ENCODE measurements around the gene GLO1. TPM values are rescaled to one million over a fixed set of nuclear protein-coding genes. Genes with fewer than 3 reads are reported as not detected.

GLO1 gene
- total and polyA plus RNA-seq, 2 donors: 73.5 to 76.7 TPM

- no peaks in the 10 kb centered on the region for H3K4me1 ChIP-seq (ENCODE audit: control insufficient read depth in 2 of 2, insufficient read depth in 2 of 2, low read length in 2 of 2)
- 94% methylated on average over 1 of the region's 1 CpG for WGBS
- no peak for DNase-seq (ENCODE audit: low read depth in 6 of 9, low spot score in 9 of 9)
- H3K36me3 ChIP-seq (ENCODE audit: control insufficient read depth in 2 of 2, insufficient read depth in 2 of 2, low read length in 1 of 2): no peaks in the 10 kb centered on the region
- no peak overlapping the region for H3K4me3 ChIP-seq (ENCODE audit: low read length in 2 of 2)
- no peaks in the 10 kb centered on the region for H3K27me3 ChIP-seq (ENCODE audit: control insufficient read depth in 2 of 2, insufficient read depth in 1 of 2, low read length in 1 of 2)
- H3K9me3 ChIP-seq (ENCODE audit: control insufficient read depth in 2 of 2, insufficient read depth in 1 of 2, low read length in 1 of 2): no peaks in the 10 kb centered on the region
- no peak overlapping the region for H3K27ac ChIP-seq (ENCODE audit: low read depth in 1 of 2, low read length in 1 of 2)
Observed at GRCh38 chr6:38728203-38728602, 25.3 kb upstream of the GLO1 start.

- no peak for DNase-seq (ENCODE audit: low read depth in 6 of 9, low spot score in 9 of 9)
- no peaks in the 10 kb centered on the region for H3K36me3 ChIP-seq (ENCODE audit: control insufficient read depth in 2 of 2, insufficient read depth in 2 of 2, low read length in 1 of 2)
- H3K27ac ChIP-seq (ENCODE audit: low read depth in 1 of 2, low read length in 1 of 2): no peak overlapping the region
- H3K4me1 ChIP-seq (ENCODE audit: control insufficient read depth in 2 of 2, insufficient read depth in 2 of 2, low read length in 2 of 2): no peaks in the 10 kb centered on the region
- WGBS: 52% methylated on average over 4 of the region's 4 CpGs
- H3K9me3 ChIP-seq (ENCODE audit: control insufficient read depth in 2 of 2, insufficient read depth in 1 of 2, low read length in 1 of 2): no peaks in the 10 kb centered on the region
- H3K27me3 ChIP-seq (ENCODE audit: control insufficient read depth in 2 of 2, insufficient read depth in 1 of 2, low read length in 1 of 2): peaks cover 0 to 2% of the 10 kb centered on the region in 2 donors
- H3K4me3 ChIP-seq (ENCODE audit: low read length in 2 of 2): no peak overlapping the region
Observed at GRCh38 chr6:38725414-38726183, 22.7 kb upstream of the GLO1 start.

DNA sequence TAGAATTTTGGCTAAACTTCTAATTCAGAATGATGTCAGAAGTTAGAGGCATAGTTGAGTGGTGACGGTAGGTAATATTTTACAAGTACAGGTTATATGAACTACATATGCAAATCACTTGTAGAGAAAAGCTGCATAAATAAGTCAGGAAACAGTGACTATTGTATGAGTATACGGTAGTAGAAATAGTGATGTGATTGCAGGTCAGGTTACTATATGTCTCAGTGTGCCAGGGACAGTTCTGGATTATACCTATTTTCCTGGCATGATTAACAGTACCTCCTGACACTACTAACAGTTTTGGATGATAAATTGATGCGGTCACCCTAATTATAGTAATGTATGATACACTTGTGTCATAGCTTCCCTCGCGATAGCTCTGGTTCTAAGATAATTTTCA is 21.4 kb upstream of the GLO1 start:
- no peak overlapping the region for H3K27ac ChIP-seq (ENCODE audit: low read depth in 1 of 2, low read length in 1 of 2)
- 77% methylated on average over 5 of the region's 5 CpGs for WGBS
- H3K4me3 ChIP-seq (ENCODE audit: low read length in 2 of 2): no peak overlapping the region
- peaks cover 0 to 4% of the 10 kb centered on the region in 2 donors for H3K27me3 ChIP-seq (ENCODE audit: control insufficient read depth in 2 of 2, insufficient read depth in 1 of 2, low read length in 1 of 2)
- peaks cover 0 to 1% of the 10 kb centered on the region in 2 donors for H3K9me3 ChIP-seq (ENCODE audit: control insufficient read depth in 2 of 2, insufficient read depth in 1 of 2, low read length in 1 of 2)
- no peak for DNase-seq (ENCODE audit: low read depth in 6 of 9, low spot score in 9 of 9)
- H3K36me3 ChIP-seq (ENCODE audit: control insufficient read depth in 2 of 2, insufficient read depth in 2 of 2, low read length in 1 of 2): no peaks in the 10 kb centered on the region
- H3K4me1 ChIP-seq (ENCODE audit: control insufficient read depth in 2 of 2, insufficient read depth in 2 of 2, low read length in 2 of 2): no peaks in the 10 kb centered on the region

DNA sequence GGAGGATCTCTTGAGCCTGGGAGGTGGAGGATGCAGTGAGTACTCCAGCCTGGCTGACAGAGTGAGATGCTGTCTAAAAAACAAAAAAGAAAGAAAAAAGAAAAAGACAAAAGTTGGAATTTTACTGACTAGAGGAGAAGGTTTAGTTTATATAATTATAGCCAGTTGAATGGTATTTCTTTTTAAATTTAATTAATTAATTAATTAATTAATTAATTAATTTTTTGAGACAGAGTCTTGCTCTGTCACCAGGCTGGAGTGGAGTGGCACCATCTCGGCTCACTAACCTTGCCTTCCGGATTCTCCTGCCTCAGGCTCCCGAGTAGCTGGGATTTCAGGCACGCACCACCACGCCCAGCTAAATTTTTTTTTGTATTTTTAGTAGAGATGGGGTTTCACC is 20.8 kb upstream of the GLO1 start:
- H3K27me3 ChIP-seq (ENCODE audit: control insufficient read depth in 2 of 2, insufficient read depth in 1 of 2, low read length in 1 of 2): peaks cover 0 to 4% of the 10 kb centered on the region in 2 donors
- H3K4me1 ChIP-seq (ENCODE audit: control insufficient read depth in 2 of 2, insufficient read depth in 2 of 2, low read length in 2 of 2): no peaks in the 10 kb centered on the region
- peaks cover 0 to 1% of the 10 kb centered on the region in 2 donors for H3K9me3 ChIP-seq (ENCODE audit: control insufficient read depth in 2 of 2, insufficient read depth in 1 of 2, low read length in 1 of 2)
- H3K36me3 ChIP-seq (ENCODE audit: control insufficient read depth in 2 of 2, insufficient read depth in 2 of 2, low read length in 1 of 2): no peaks in the 10 kb centered on the region
- over 99% methylated on average over 5 of the region's 5 CpGs for WGBS
- H3K4me3 ChIP-seq (ENCODE audit: low read length in 2 of 2): no peak overlapping the region
- no peak overlapping the region for H3K27ac ChIP-seq (ENCODE audit: low read depth in 1 of 2, low read length in 1 of 2)
- no peak for DNase-seq (ENCODE audit: low read depth in 6 of 9, low spot score in 9 of 9)

DNA sequence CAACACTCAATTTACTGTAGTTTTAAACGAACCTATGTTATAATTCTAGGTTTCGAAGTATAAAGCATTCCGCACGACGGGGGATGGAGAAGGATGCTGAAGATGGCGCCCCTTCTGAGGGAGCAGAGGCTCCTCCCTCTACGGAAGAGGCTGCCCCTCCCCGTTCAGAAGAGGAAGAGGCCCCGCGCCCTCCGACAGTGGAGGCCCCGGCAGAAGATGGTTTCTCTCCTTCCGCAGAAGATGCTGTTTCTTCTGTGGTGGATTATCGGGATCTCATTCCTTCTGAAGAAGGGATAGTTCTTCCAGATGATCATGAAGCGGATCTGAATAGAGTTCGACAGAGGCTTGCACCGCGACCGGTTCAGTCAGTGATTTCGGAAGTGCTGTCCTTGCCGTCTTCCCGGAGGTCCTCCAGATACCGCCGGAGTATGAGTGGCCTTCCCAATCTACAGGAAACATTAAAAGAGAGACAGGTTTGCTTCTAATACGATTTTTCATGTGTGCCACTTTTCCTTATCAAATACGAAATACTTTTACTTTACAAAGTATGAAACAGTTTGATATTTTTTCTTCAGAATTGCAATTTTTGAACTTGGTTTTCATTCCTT is 19.9 kb upstream of the GLO1 start:
- 96% methylated on average over 26 of the region's 26 CpGs for WGBS
- H3K4me3 ChIP-seq (ENCODE audit: low read length in 2 of 2): no peak overlapping the region
- no peak for DNase-seq (ENCODE audit: low read depth in 6 of 9, low spot score in 9 of 9)

GRCh38 chr6:38722038-38722437 is 19.1 kb upstream of the GLO1 start:
- no peaks in the 10 kb centered on the region for H3K36me3 ChIP-seq (ENCODE audit: control insufficient read depth in 2 of 2, insufficient read depth in 2 of 2, low read length in 1 of 2)
- WGBS: 90% methylated on average over 3 of the region's 3 CpGs
- H3K4me3 ChIP-seq (ENCODE audit: low read length in 2 of 2): no peak overlapping the region

More for the DNA sequence above, 19.9 kb upstream of the GLO1 start:
- Histone ChIP-seq H3K4me1 (ENCODE audit: control insufficient read depth in 2 of 2, insufficient read depth in 2 of 2, low read length in 2 of 2) (no peaks in the 10 kb centered on the region), H3K27ac (ENCODE audit: low read depth in 1 of 2, low read length in 1 of 2) (no peak overlapping the region), H3K36me3 (ENCODE audit: control insufficient read depth in 2 of 2, insufficient read depth in 2 of 2, low read length in 1 of 2) (no peaks in the 10 kb centered on the region), H3K27me3 (ENCODE audit: control insufficient read depth in 2 of 2, insufficient read depth in 1 of 2, low read length in 1 of 2) (peaks cover 0 to 4% of the 10 kb centered on the region in 2 donors), H3K9me3 (ENCODE audit: control insufficient read depth in 2 of 2, insufficient read depth in 1 of 2, low read length in 1 of 2) (peaks cover 0 to 1% of the 10 kb centered on the region in 2 donors)

DNA sequence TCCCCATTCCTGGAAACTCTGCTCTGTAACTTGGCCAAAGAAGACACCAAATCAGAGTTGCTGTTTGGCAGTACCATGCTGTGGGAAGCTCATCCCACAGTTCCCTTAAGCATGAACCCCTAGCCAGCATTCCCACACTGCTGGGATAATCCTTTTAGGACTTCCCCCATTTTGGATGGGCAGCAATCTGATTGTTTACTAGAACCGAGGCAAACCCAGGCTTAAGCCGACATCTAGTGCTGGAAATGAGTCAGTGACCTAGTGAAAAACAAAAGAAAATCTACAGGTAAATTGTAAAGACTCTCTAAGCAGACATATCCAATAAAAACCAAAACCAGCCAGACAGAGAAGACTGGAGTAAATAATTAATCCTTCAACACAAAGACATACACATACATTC is 17.4 kb upstream of the GLO1 start:
- no peaks in the 10 kb centered on the region for H3K36me3 ChIP-seq (ENCODE audit: control insufficient read depth in 2 of 2, insufficient read depth in 2 of 2, low read length in 1 of 2)
- H3K27me3 ChIP-seq (ENCODE audit: control insufficient read depth in 2 of 2, insufficient read depth in 1 of 2, low read length in 1 of 2): peaks cover 11 to 24% of the 10 kb centered on the region in 2 donors
- H3K27ac ChIP-seq (ENCODE audit: low read depth in 1 of 2, low read length in 1 of 2): no peak overlapping the region
- no peak for DNase-seq (ENCODE audit: low read depth in 6 of 9, low spot score in 9 of 9)
- H3K4me3 ChIP-seq (ENCODE audit: low read length in 2 of 2): no peak overlapping the region
- H3K4me1 ChIP-seq (ENCODE audit: control insufficient read depth in 2 of 2, insufficient read depth in 2 of 2, low read length in 2 of 2): no peaks in the 10 kb centered on the region
- WGBS: 35% methylated on average over 2 of the region's 2 CpGs
- peaks cover 0 to 3% of the 10 kb centered on the region in 2 donors for H3K9me3 ChIP-seq (ENCODE audit: control insufficient read depth in 2 of 2, insufficient read depth in 1 of 2, low read length in 1 of 2)

More at GRCh38 chr6:38722038-38722437, 19.1 kb upstream of the GLO1 start:
- H3K9me3 ChIP-seq (ENCODE audit: control insufficient read depth in 2 of 2, insufficient read depth in 1 of 2, low read length in 1 of 2): peaks cover 0 to 1% of the 10 kb centered on the region in 2 donors
- H3K4me1 ChIP-seq (ENCODE audit: control insufficient read depth in 2 of 2, insufficient read depth in 2 of 2, low read length in 2 of 2): no peaks in the 10 kb centered on the region
- peaks cover 0 to 8% of the 10 kb centered on the region in 2 donors for H3K27me3 ChIP-seq (ENCODE audit: control insufficient read depth in 2 of 2, insufficient read depth in 1 of 2, low read length in 1 of 2)
- no peak for DNase-seq (ENCODE audit: low read depth in 6 of 9, low spot score in 9 of 9)
- no peak overlapping the region for H3K27ac ChIP-seq (ENCODE audit: low read depth in 1 of 2, low read length in 1 of 2)

DNA sequence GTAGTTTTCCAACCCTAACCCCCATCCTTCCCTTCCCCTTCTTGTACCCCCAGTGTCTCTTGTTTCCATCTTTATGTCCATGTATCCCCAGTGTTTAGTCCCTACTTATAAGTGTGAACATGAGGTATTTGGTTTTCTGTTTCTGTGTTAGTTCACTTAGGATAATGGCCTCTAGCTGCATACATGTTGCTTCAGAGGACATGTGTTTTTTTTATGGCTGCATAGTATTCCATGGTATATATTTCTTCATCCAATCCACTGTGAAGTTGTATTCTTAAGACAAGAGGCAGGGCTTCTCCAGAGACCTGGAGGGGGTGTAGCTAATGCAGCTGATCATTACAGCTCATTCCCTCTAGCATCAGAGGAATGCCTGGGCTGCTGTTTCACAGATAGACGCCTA is 16.4 kb upstream of the GLO1 start:
- no peak for DNase-seq (ENCODE audit: low read depth in 6 of 9, low spot score in 9 of 9)
- H3K4me3 ChIP-seq (ENCODE audit: low read length in 2 of 2): no peak overlapping the region
- peaks cover 0 to 3% of the 10 kb centered on the region in 2 donors for H3K9me3 ChIP-seq (ENCODE audit: control insufficient read depth in 2 of 2, insufficient read depth in 1 of 2, low read length in 1 of 2)
- 96% methylated on average over 1 of the region's 1 CpG for WGBS
- no peaks in the 10 kb centered on the region for H3K36me3 ChIP-seq (ENCODE audit: control insufficient read depth in 2 of 2, insufficient read depth in 2 of 2, low read length in 1 of 2)
- H3K27me3 ChIP-seq (ENCODE audit: control insufficient read depth in 2 of 2, insufficient read depth in 1 of 2, low read length in 1 of 2): peaks cover 14 to 34% of the 10 kb centered on the region in 2 donors
- H3K27ac ChIP-seq (ENCODE audit: low read depth in 1 of 2, low read length in 1 of 2): no peak overlapping the region
- H3K4me1 ChIP-seq (ENCODE audit: control insufficient read depth in 2 of 2, insufficient read depth in 2 of 2, low read length in 2 of 2): no peaks in the 10 kb centered on the region

GRCh38 chr6:38716825-38717224 is 13.9 kb upstream of the GLO1 start:
- H3K4me3 ChIP-seq (ENCODE audit: low read length in 2 of 2): no peak overlapping the region
- H3K27ac ChIP-seq (ENCODE audit: low read depth in 1 of 2, low read length in 1 of 2): no peak overlapping the region
- WGBS: 98% methylated on average over 2 of the region's 2 CpGs
- no peaks in the 10 kb centered on the region for H3K4me1 ChIP-seq (ENCODE audit: control insufficient read depth in 2 of 2, insufficient read depth in 2 of 2, low read length in 2 of 2)
- H3K27me3 ChIP-seq (ENCODE audit: control insufficient read depth in 2 of 2, insufficient read depth in 1 of 2, low read length in 1 of 2): peaks cover 29 to 47% of the 10 kb centered on the region in 2 donors
- H3K9me3 ChIP-seq (ENCODE audit: control insufficient read depth in 2 of 2, insufficient read depth in 1 of 2, low read length in 1 of 2): peaks cover 0 to 3% of the 10 kb centered on the region in 2 donors
- no peak for DNase-seq (ENCODE audit: low read depth in 6 of 9, low spot score in 9 of 9)
- H3K36me3 ChIP-seq (ENCODE audit: control insufficient read depth in 2 of 2, insufficient read depth in 2 of 2, low read length in 1 of 2): no peaks in the 10 kb centered on the region

Data from thymus (tissue), 11 donors.